CD4-positive, alpha-beta T cell treated with Interleukin-17A for 1 hour (primary cell): ENCODE data around the gene AUTS2.

Experiments used
- DNase-seq: peaks from one replicate; pipeline ENCODE4 v3.0.0-alpha.2; 2020

AUTS2 gene

GRCh38 chr7:70500261-70500660 lies 902.0 kb downstream of the AUTS2 start:
- DNase-seq = no peak

DNA sequence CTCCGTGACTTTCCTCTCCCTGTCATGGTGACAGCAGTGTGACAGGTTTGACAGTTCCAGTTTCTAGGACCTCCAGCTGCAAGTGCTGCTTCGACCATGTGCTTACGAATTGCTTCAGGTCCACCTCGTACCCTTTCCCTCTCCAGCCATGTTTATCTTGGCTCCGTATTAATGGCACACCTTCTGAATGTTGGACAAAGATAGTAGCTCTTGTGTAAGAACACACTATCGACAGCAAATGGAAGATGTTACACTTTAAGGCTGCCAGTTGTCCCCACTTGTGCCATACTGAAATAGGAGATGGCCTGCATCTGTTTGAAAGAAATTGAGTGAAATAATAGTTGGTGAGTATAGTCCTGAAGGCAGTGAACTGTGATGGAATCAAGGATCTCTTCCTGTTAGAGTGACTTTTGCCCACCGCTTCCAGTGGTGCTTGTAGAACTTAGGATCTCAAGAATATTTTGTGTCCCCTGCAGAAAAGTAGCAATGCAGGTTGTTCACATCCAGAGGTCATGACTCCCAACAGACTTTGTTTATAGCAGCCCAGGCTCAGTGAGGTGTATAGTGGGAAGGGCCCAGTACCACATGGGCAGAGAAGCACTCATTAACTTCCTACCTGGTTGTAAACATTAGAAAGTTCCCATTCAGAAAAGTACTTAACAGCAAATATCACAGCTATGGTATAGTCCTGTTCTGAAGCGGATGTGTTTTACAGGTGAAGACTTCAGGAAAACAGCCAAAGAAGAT lies 904.0 kb downstream of the AUTS2 start:
- DNase-seq = no peak

DNA sequence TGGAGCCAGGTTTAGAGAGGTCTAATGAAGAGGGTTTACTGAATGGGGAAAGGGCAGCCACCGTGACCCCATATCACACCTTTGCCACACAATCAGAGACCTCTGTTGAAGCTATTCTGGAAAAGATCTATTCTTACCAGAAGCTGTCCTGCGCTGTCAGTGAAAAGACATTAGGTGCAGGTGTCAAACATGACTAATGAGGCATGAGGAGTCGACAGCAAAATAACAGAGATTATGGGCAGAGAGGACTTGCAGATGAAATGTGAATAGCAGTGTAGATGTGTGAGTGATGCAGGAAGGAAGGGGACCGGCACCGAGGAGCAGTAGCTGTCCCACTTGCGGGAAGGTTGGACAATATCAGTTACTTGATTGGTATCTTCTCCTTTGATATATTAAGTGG lies 906.0 kb downstream of the AUTS2 start:
- no peak for DNase-seq

DNA sequence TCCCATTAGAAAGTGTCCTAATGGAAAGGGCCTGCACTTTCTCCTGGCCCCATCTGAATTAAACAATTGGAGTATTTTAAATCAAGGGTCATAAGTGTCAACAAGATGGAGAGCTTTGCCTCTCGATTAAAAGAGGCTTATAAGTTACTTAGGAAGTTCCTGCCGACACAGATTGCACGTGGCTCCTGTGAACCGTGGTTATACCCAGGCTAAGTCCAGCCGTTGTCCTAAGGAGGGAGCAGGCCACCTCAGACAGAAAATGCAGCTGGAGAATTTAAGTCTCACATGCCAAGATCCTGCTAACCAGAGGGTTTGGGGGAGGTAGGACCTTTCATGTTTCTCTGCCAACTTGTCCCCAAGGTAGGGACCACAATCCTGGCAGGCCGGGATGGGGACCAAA lies 907.2 kb downstream of the AUTS2 start:
- no peak for DNase-seq

- DNase-seq = no peak
These were observed 907.6 kb downstream of the AUTS2 start for GRCh38 chr7:70505886-70506285.

DNA sequence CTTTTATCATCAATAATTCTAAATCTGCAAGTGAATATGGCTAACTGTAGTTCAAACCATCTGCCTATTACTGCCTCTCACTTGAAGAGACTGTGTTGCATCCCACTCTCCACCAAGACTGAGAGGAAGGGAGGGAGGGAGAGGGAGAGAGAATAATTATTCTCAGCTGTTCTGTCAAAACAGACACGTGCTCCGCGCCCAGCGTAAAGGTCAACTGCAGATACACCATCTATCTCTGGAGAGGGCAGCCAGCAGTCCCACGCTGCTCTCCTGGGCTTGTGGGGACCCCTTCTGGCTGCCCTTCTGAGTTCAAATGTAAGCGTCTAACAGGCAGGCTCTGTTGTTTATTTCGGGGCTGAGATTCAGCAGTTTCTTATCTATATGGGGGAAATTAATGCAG lies 908.2 kb downstream of the AUTS2 start:
- DNase-seq = no peak

DNA sequence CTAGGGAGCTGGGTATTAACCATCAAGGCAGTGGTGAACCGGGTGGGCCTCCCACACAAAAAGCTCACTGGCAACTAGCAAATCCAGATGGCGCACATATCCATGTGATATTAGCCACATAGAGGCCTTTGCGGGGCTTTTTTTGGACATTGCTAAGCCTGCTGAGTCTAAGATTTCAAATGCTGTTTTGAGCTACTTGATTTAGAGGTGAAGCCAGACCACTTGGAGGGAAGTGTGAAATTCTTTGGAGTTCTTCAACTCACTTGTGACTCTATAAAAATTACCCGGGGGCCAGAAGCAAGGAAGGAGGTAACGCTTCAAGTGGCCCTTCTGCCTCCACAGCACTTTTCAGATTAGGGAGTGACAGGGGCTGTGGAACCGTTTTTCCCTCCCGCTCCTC lies 913.9 kb downstream of the AUTS2 start:
- no peak for DNase-seq

GRCh38 chr7:70512761-70513160 lies 914.5 kb downstream of the AUTS2 start:
- no peak for DNase-seq

DNA sequence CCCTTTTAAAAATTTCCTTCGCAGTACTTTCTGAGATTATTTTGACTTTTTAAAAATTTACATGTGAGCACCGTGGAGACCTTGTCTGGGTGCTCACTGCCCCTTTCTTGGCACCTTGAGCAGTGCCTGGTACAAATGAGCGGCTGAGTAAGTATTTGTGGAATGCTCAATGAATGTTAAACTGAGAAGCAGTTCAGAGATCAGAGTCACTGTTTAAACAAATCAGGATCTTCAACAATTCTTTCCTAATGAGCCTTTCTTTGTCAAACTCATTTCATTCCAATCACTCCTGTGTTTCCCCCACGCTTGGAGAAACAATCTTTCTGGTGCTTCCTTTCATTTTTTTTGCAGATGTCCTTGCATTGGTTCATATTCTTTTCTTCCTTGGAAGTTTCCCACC lies 922.3 kb downstream of the AUTS2 start:
- DNase-seq = no peak

GRCh38 chr7:70523249-70523988 lies 925.1 kb downstream of the AUTS2 start:
- no peak for DNase-seq

GRCh38 chr7:70523989-70524351 lies 925.7 kb downstream of the AUTS2 start:
- no peak for DNase-seq

GRCh38 chr7:70525991-70526390 lies 927.7 kb downstream of the AUTS2 start:
- DNase-seq = no peak

GRCh38 chr7:70527520-70528115 lies 929.3 kb downstream of the AUTS2 start:
- no peak for DNase-seq

DNA sequence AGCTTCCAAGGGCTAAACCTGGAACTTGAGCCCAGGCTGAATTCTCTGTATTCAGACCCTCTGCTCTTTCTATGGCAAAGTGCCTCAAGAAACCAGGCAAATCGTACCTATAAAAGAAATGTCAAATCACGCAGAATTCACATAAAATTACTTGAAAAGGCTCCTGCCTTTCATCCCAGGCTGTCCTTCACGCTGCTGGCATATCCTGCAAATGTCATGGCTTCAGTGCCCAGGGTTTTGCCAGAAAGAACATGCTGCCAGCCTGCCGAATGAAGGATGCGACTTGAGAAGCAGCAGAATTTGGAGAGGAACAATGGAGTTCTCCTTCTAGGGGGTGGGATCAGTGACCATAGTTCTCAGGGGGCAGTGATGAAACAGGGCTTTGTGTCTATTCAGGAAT lies 931.2 kb downstream of the AUTS2 start:
- DNase-seq = no peak

DNA sequence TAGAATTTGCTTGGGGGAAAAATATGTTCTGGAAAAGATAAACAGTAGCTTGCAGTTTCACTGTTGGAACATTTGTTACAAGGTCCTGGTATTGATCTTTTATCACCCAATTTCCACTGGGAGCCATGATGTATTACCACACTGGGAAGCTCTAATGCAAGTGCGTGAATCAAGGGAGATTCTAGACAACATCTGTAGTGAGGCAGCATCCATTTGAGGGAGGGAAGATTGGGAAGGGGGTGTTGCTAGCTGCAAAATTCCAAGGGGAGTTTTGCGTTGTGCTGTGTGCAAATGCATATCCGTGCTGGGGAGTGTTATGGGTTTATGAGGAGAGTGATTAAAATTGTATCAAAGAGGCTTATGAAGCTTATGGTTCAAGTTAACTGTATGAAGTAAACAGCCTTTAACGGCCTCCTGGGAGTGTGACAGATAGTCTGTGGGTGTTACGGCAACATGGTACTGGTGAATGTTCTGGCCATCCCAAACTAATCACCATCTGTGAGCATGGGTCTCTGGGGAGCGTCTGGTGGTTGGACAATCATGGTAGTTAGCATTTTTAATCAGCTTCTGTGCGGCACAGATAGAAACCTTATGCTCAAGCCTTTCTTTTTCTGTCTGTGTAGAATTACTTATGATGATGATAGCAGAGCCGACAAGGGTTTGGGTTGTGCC lies 931.8 kb downstream of the AUTS2 start:
- DNase-seq = no peak

- DNase-seq = no peak
These were observed 935.3 kb downstream of the AUTS2 start for GRCh38 chr7:70533614-70534013.

- no peak for DNase-seq
These were observed 940.9 kb downstream of the AUTS2 start for GRCh38 chr7:70539205-70539604.

DNA sequence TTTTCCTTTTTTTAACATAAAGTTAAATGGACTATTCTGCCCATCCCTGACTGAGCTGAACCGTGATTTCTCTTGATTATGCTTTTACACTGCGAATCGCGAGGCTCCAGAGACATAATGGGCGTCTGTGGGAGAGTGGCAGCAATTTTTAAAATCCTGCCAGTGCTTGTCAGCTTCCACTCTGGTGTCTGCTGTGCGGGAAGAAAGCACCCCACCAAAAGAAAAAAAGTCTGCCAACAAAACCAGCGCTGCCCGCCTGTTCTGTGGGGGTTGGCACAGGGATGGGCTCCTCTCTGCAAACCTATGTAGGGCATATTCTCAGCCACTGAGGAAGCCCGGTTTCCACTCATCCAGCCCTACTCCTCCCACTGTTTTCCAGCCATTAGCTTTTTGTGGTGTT lies 941.3 kb downstream of the AUTS2 start:
- DNase-seq = no peak

- DNase-seq = no peak
These were observed 942.4 kb downstream of the AUTS2 start for GRCh38 chr7:70540641-70541040.

DNA sequence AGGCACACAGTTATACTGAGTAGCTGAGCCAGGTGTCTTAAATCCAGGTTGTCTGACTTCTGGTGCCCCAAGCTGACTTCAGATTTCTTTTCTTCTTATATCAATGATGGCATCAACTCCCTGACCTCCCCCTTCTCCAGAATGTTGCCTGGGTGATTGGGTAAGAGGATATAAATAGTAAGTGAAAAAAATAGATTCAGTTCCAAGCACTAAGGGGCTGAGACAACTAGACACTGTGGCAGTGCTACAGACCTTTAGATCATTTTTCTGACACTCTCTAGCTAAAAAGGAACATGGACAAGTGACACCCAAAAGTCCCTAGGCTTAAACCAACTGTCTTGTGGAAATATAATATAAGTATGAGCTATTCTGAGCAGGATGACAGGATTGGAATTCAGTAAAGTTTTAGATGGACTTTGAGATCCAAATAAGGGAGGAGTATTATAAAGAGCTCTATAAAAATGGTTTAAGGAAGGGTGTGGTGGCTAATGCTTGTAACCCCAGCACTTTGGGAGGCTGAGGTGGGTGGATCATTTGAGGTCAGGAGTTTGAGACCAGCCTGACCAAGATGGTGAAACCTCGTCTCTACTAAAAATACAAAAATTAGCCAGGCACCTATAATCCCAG lies 944.6 kb downstream of the AUTS2 start:
- no peak for DNase-seq

DNA sequence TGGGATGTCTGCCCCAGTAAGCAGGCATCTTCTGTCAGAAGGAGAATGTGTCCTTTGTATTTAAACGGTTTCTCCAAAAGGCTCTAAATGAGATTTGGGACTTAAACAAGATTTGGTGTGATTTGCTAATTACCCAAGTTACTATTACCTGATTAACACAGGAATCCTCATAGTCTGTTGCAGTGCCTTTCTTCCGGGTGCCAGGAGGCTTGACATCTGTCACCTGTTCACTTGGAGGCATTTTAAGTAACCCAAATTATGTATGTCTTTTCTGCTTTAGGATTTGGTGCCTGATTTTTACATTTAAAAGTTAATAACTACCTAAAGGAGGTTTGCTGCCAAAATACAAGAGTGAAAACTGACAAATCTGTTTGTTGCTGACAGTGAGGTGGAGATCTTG lies 945.7 kb downstream of the AUTS2 start:
- no peak for DNase-seq

- no peak for DNase-seq
These were observed 946.9 kb downstream of the AUTS2 start for GRCh38 chr7:70545214-70545613.

GRCh38 chr7:70552141-70552540 lies 953.9 kb downstream of the AUTS2 start:
- no peak for DNase-seq
